ENCODE results near the gene BROX.
A peak's percentile ranks its signal among the peaks of the same experiment; 100 is the strongest.

Gene BROX

DNA sequence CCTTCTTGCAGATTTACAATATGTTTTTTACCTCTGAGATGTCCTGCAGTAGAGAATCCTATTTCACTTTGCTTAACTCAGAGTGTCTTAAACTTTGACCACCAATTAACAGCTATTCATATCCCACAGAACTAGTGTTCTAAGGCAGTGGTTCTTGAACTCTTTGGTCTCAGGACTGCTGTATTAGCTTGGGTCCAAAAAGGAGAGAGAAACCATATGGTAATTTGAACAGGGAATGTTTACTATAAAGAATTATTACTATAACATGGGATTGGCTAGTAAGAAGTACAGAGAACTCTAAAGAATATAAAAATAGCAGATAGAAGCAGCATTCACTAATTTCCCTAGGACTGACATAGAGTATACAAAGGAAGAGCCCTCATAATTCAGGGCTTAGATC, 56.2 kb downstream of the BROX start:
- ChIA-PET CTCF (interaction anchor here (1.1 to 2.0 kb wide), 3 partner anchors 12 to 354 kb away, joined by 3 to 6 read pairs (median 3); no protein-coding TSS in a partner anchor), POLR2A (no interaction called here)
- H3K27me3 ChIP-seq (replicated peaks in 2 of 5; ENCODE audit: control insufficient read depth in 4 of 5, insufficient read depth in 5 of 5, low read length in 4 of 5) = no peaks in the 10 kb centered on the region
- no peak for DNase-seq
- H3K4me1 ChIP-seq (ENCODE audit: control extremely low read depth in 1 of 4, control insufficient read depth in 4 of 4, insufficient read depth in 4 of 4, low read length in 3 of 4) = peaks cover 9 to 22% (median 21%) of the 10 kb centered on the region in 4 experiments
- H3K9me3 ChIP-seq (ENCODE audit: control extremely low read depth in 1 of 5, control insufficient read depth in 4 of 5, insufficient read depth in 2 of 5, low read depth in 1 of 5, low read length in 4 of 5) = peaks cover 0 to 11% (median 9%) of the 10 kb centered on the region in 5 experiments
- H3K4me3 ChIP-seq (ENCODE audit: control insufficient read depth in 1 of 7, extremely low read depth in 1 of 7, insufficient read depth in 4 of 7, low read depth in 2 of 7, low read length in 6 of 7) = no peak overlapping the region
- no peaks in the 10 kb centered on the region for H3K36me3 ChIP-seq (ENCODE audit: control insufficient read depth in 4 of 4, insufficient read depth in 4 of 4, low read length in 3 of 4)
- H3K27ac ChIP-seq (ENCODE audit: insufficient read depth in 1 of 2, low read depth in 1 of 2, low read length in 2 of 2, poor library complexity in 1 of 2, severe bottlenecking in 2 of 2) = no peak overlapping the region

DNA sequence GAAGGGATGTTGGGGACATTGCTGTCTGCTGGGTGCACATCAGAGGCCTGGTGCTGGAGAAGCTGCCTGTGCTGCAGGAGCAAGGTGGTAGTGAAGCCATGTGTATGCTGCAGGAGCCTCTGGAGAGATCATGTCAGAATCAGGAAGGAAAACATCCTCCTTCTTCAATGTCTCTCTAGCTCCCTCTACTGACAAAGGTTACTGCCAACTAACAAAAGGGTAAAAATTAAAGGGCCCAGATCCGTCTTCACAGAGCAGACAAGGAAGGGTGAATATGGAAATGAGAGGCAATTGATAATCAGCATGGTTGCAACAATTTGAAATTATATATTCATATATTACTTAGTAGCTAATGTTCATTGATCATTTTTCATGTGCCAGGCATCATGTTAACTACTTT, 56.8 kb downstream of the BROX start:
- no peak overlapping the region for H3K27ac ChIP-seq (ENCODE audit: insufficient read depth in 1 of 2, low read depth in 1 of 2, low read length in 2 of 2, poor library complexity in 1 of 2, severe bottlenecking in 2 of 2)
- no peaks in the 10 kb centered on the region for H3K27me3 ChIP-seq (replicated peaks in 2 of 5; ENCODE audit: control insufficient read depth in 4 of 5, insufficient read depth in 5 of 5, low read length in 4 of 5)
- peak in 2 of 3 donors; percentile 36 to 37 for DNase-seq
- no peak overlapping the region for H3K4me3 ChIP-seq (ENCODE audit: control insufficient read depth in 1 of 7, extremely low read depth in 1 of 7, insufficient read depth in 4 of 7, low read depth in 2 of 7, low read length in 6 of 7)
- WGBS (ENCODE audit: insufficient coverage) = no CpG with 5 or more reads among the region's 1 CpG
- CTCF ChIA-PET = interaction anchor here (2.0 kb wide), 1 partner anchor 354 kb away, joined by 6 read pairs; no protein-coding TSS in a partner anchor
- H3K4me1 ChIP-seq (ENCODE audit: control extremely low read depth in 1 of 4, control insufficient read depth in 4 of 4, insufficient read depth in 4 of 4, low read length in 3 of 4) = peaks cover 9 to 26% (median 22%) of the 10 kb centered on the region in 4 experiments
- H3K36me3 ChIP-seq (ENCODE audit: control insufficient read depth in 4 of 4, insufficient read depth in 4 of 4, low read length in 3 of 4) = no peaks in the 10 kb centered on the region
- POLR2A ChIA-PET = no interaction called here
- peaks cover 0 to 11% (median 9%) of the 10 kb centered on the region in 5 experiments for H3K9me3 ChIP-seq (ENCODE audit: control extremely low read depth in 1 of 5, control insufficient read depth in 4 of 5, insufficient read depth in 2 of 5, low read depth in 1 of 5, low read length in 4 of 5)

DNA sequence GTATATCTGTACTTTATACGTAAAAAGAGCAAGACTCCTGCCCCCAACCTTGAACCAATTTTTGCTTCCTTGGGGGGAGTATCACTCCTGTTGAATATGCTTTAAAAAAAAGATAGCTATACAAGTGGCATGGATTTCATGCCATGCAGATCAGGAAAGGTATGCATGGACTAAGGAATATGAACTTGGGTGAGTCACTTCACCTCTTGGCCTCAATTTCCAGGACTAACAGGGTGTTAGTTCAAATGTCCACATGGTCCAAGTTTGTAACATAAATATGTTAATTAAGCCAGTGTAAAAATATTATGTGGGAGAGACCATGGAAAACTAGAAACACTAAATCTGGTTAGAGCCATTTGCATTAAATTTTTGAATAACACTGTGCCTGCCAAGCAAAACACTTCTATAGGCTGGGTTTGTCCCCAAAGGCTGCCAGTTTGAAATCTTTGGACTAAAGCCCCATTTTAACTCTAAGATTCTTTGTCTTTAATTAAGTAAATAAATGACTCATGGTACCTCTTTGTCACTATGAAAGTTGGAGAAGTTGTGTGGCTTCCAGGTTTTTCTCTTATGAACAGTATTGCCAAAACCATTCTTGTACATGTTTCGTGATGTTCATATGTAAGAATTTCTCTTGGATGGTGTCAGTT, 57.7 kb downstream of the BROX start:
- peaks cover 9 to 26% (median 22%) of the 10 kb centered on the region in 4 experiments for H3K4me1 ChIP-seq (ENCODE audit: control extremely low read depth in 1 of 4, control insufficient read depth in 4 of 4, insufficient read depth in 4 of 4, low read length in 3 of 4)
- no peaks in the 10 kb centered on the region for H3K27me3 ChIP-seq (replicated peaks in 2 of 5; ENCODE audit: control insufficient read depth in 4 of 5, insufficient read depth in 5 of 5, low read length in 4 of 5)
- no peak overlapping the region for H3K27ac ChIP-seq (ENCODE audit: insufficient read depth in 1 of 2, low read depth in 1 of 2, low read length in 2 of 2, poor library complexity in 1 of 2, severe bottlenecking in 2 of 2)
- no peak for DNase-seq
- no peak overlapping the region for H3K4me3 ChIP-seq (ENCODE audit: control insufficient read depth in 1 of 7, extremely low read depth in 1 of 7, insufficient read depth in 4 of 7, low read depth in 2 of 7, low read length in 6 of 7)
- 100% methylated on average over 1 of the region's 2 CpGs for WGBS (ENCODE audit: insufficient coverage)
- H3K9me3 ChIP-seq (ENCODE audit: control extremely low read depth in 1 of 5, control insufficient read depth in 4 of 5, insufficient read depth in 2 of 5, low read depth in 1 of 5, low read length in 4 of 5) = peaks cover 0 to 11% (median 9%) of the 10 kb centered on the region in 5 experiments
- ChIA-PET POLR2A (no interaction called here), CTCF (interaction anchor here (1.3 kb wide), 1 partner anchor 320 kb away, joined by 3 read pairs; no protein-coding TSS in a partner anchor)
- H3K36me3 ChIP-seq (ENCODE audit: control insufficient read depth in 4 of 4, insufficient read depth in 4 of 4, low read length in 3 of 4) = no peaks in the 10 kb centered on the region

DNA sequence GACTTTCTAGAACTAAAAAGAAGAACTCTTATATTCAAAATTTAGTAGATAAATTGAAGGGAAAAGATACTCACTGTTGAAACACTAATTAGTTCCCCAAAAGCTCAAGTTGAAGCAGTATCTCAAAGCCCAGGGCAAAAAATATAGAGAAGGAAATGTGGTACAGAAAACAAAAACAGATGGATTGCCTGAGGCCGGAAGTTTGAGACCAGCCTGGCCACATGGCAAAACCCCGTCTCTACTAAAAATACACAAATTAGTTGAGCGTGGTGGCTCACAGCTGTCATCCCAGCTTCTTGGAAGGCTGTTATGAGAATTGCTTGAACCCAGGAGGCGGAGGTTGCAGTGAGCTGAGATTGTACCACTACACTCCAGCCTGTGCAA, 60.6 kb downstream of the BROX start:
- CTCF ChIA-PET = interaction anchor here (1.1 to 2.3 kb wide), 7 partner anchors 14 to 317 kb away, joined by 3 to 5 read pairs (median 4); partner anchors contain the start of gene FAM177B
- Histone ChIP-seq H3K36me3 (ENCODE audit: control insufficient read depth in 4 of 4, insufficient read depth in 4 of 4, low read length in 3 of 4) (no peaks in the 10 kb centered on the region), H3K27me3 (replicated peaks in 2 of 5; ENCODE audit: control insufficient read depth in 4 of 5, insufficient read depth in 5 of 5, low read length in 4 of 5) (no peaks in the 10 kb centered on the region), H3K27ac (ENCODE audit: insufficient read depth in 1 of 2, low read depth in 1 of 2, low read length in 2 of 2, poor library complexity in 1 of 2, severe bottlenecking in 2 of 2) (peak overlapping the region; percentile 15 to 47), H3K4me1 (ENCODE audit: control extremely low read depth in 1 of 4, control insufficient read depth in 4 of 4, insufficient read depth in 4 of 4, low read length in 3 of 4) (peaks cover 9 to 26% (median 22%) of the 10 kb centered on the region in 4 experiments), H3K4me3 (ENCODE audit: control insufficient read depth in 1 of 7, extremely low read depth in 1 of 7, insufficient read depth in 4 of 7, low read depth in 2 of 7, low read length in 6 of 7) (peak overlapping the region in 3 of 7 experiments; percentile 36 to 52 (median 48)), H3K9me3 (ENCODE audit: control extremely low read depth in 1 of 5, control insufficient read depth in 4 of 5, insufficient read depth in 2 of 5, low read depth in 1 of 5, low read length in 4 of 5) (peaks cover 0 to 10% (median 6%) of the 10 kb centered on the region in 5 experiments)
- DNase-seq = peak; percentile 82 to 97 (median 96)
- POLR2A ChIA-PET = interaction anchor here (0.7 kb wide), 1 partner anchor 119 kb away, joined by 5 read pairs; no protein-coding TSS in a partner anchor
- WGBS (ENCODE audit: insufficient coverage) = 0% methylated on average over 3 of the region's 4 CpGs

DNA sequence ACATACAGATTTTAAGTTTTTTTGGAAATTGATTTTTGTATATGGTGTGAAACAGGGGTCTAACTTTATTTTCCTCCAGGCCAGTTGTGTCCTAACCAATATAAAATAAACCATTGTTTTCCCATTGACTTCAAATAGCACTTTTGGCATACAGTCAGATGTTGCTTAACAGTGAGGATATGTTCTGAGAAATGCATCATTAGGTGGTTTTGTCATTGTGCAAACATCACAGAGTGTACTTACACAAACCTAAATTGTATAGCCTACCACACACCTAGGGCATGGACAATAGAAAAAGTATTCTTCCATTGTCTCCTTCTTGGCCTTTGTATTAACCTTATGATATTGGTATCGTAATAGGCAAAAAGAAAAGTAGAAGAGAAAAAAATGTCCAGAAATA, 65.1 kb downstream of the BROX start:
- Histone ChIP-seq H3K27ac (ENCODE audit: insufficient read depth in 1 of 2, low read depth in 1 of 2, low read length in 2 of 2, poor library complexity in 1 of 2, severe bottlenecking in 2 of 2) (no peak overlapping the region), H3K27me3 (replicated peaks in 2 of 5; ENCODE audit: control insufficient read depth in 4 of 5, insufficient read depth in 5 of 5, low read length in 4 of 5) (no peaks in the 10 kb centered on the region), H3K4me3 (ENCODE audit: control insufficient read depth in 1 of 7, extremely low read depth in 1 of 7, insufficient read depth in 4 of 7, low read depth in 2 of 7, low read length in 6 of 7) (no peak overlapping the region), H3K4me1 (ENCODE audit: control extremely low read depth in 1 of 4, control insufficient read depth in 4 of 4, insufficient read depth in 4 of 4, low read length in 3 of 4) (peaks cover 4 to 12% (median 8%) of the 10 kb centered on the region in 4 experiments), H3K9me3 (ENCODE audit: control extremely low read depth in 1 of 5, control insufficient read depth in 4 of 5, insufficient read depth in 2 of 5, low read depth in 1 of 5, low read length in 4 of 5) (peaks cover 0 to 4% (median 2%) of the 10 kb centered on the region in 5 experiments), H3K36me3 (ENCODE audit: control insufficient read depth in 4 of 4, insufficient read depth in 4 of 4, low read length in 3 of 4) (no peaks in the 10 kb centered on the region)
- DNase-seq = no peak
- no CpG with 5 or more reads among the region's 1 CpG for WGBS (ENCODE audit: insufficient coverage)
- POLR2A ChIA-PET = no interaction called here
- CTCF ChIA-PET = interaction anchor here (0.6 kb wide), 1 partner anchor 36 kb away, joined by 3 read pairs; no protein-coding TSS in a partner anchor

DNA sequence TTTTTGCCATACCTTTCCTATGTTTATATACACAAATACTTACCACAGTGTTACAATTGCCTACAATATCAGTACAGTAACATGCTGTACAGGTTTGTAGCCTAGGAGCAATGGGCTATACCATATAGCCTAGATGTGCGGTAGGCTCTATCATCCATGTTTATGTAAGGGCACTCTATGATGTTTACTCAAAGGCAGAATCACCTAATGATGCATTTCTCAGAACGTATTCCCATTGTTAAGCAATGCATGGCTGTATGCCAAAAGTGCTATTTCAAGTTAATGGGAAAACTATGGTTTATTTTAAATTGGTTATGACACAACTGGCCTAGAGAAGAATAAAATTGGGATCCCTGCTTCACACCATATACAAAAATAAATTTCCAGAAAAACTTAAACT, 65.6 kb downstream of the BROX start:
- H3K4me3 ChIP-seq (ENCODE audit: control insufficient read depth in 1 of 7, extremely low read depth in 1 of 7, insufficient read depth in 4 of 7, low read depth in 2 of 7, low read length in 6 of 7) = no peak overlapping the region
- DNase-seq = no peak
- POLR2A ChIA-PET = no interaction called here
- H3K27ac ChIP-seq (ENCODE audit: insufficient read depth in 1 of 2, low read depth in 1 of 2, low read length in 2 of 2, poor library complexity in 1 of 2, severe bottlenecking in 2 of 2) = no peak overlapping the region
- H3K27me3 ChIP-seq (replicated peaks in 2 of 5; ENCODE audit: control insufficient read depth in 4 of 5, insufficient read depth in 5 of 5, low read length in 4 of 5) = no peaks in the 10 kb centered on the region
- CTCF ChIA-PET = no interaction called here
- peaks cover 0 to 4% (median 2%) of the 10 kb centered on the region in 5 experiments for H3K9me3 ChIP-seq (ENCODE audit: control extremely low read depth in 1 of 5, control insufficient read depth in 4 of 5, insufficient read depth in 2 of 5, low read depth in 1 of 5, low read length in 4 of 5)
- peaks cover 3 to 9% (median 6%) of the 10 kb centered on the region in 4 experiments for H3K4me1 ChIP-seq (ENCODE audit: control extremely low read depth in 1 of 4, control insufficient read depth in 4 of 4, insufficient read depth in 4 of 4, low read length in 3 of 4)
- 100% methylated on average over 2 of the region's 2 CpGs for WGBS (ENCODE audit: insufficient coverage)
- H3K36me3 ChIP-seq (ENCODE audit: control insufficient read depth in 4 of 4, insufficient read depth in 4 of 4, low read length in 3 of 4) = no peaks in the 10 kb centered on the region

DNA sequence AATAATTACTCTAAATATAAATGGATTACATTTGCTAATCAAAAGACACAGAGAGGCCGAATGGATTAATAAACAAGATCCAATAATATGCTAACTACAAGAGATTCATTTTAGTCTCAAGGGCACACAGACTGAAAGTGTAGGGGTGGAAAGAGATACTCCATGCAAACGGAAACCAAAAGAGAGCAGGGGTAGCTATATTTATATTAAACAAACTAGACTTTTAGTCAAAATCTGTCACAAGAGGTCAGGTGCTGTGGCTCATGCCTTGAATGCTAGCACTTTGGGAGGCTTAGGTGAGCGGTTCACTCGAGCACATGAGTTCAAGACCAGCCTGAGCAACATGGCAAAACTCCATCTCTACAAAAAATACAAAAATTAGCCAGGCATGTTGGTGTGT, 68.9 kb downstream of the BROX start:
- Histone ChIP-seq H3K4me3 (ENCODE audit: control insufficient read depth in 1 of 7, extremely low read depth in 1 of 7, insufficient read depth in 4 of 7, low read depth in 2 of 7, low read length in 6 of 7) (no peak overlapping the region), H3K36me3 (ENCODE audit: control insufficient read depth in 4 of 4, insufficient read depth in 4 of 4, low read length in 3 of 4) (no peaks in the 10 kb centered on the region), H3K27me3 (replicated peaks in 2 of 5; ENCODE audit: control insufficient read depth in 4 of 5, insufficient read depth in 5 of 5, low read length in 4 of 5) (no peaks in the 10 kb centered on the region), H3K4me1 (ENCODE audit: control extremely low read depth in 1 of 4, control insufficient read depth in 4 of 4, insufficient read depth in 4 of 4, low read length in 3 of 4) (peaks cover 0 to 13% (median 3%) of the 10 kb centered on the region in 4 experiments), H3K27ac (ENCODE audit: insufficient read depth in 1 of 2, low read depth in 1 of 2, low read length in 2 of 2, poor library complexity in 1 of 2, severe bottlenecking in 2 of 2) (no peak overlapping the region), H3K9me3 (ENCODE audit: control extremely low read depth in 1 of 5, control insufficient read depth in 4 of 5, insufficient read depth in 2 of 5, low read depth in 1 of 5, low read length in 4 of 5) (peaks cover 0 to 4% (median 2%) of the 10 kb centered on the region in 5 experiments)
- CTCF ChIA-PET = no interaction called here
- DNase-seq = no peak
- POLR2A ChIA-PET = no interaction called here
- no CpG with 5 or more reads among the region's 4 CpGs for WGBS (ENCODE audit: insufficient coverage)
